ENCODE measurements around the gene ZNF354C.

GRCh38 chr5:179128041-179128365, 67.8 kb downstream of the ZNF354C start:
- no peak for TF ChIP-seq POLR2AphosphoS5 (IDR thresholded peaks at IDR 0.05)
- TF ChIP-seq CTCF (IDR thresholded peaks at IDR 0.05; ENCODE audit: poor library complexity, severe bottlenecking) = no peak
- no peak for TF ChIP-seq TAF1 (IDR thresholded peaks at IDR 0.05; ENCODE audit: low read depth)
- no peak for TF ChIP-seq RAD21 (conservative IDR thresholded peaks at IDR 0.05)
- no peak for TF ChIP-seq EP300 (conservative IDR thresholded peaks at IDR 0.05; ENCODE audit: poor library complexity, severe bottlenecking)
- TF ChIP-seq MXI1 (conservative IDR thresholded peaks at IDR 0.05; ENCODE audit: poor library complexity, severe bottlenecking) = no peak
- no peak for TF ChIP-seq EZH2 (IDR thresholded peaks at IDR 0.05; ENCODE audit: borderline replicate concordance, insufficient read depth, low read length, poor library complexity, severe bottlenecking)
- TF ChIP-seq REST (IDR thresholded peaks at IDR 0.05; ENCODE audit: borderline replicate concordance) = no peak
- no peak for TF ChIP-seq SMC3 (conservative IDR thresholded peaks at IDR 0.05; ENCODE audit: poor library complexity)
